Measurements from ENCODE around the gene IFIT1B. TPM values are rescaled to one million over a fixed set of nuclear protein-coding genes. Genes with fewer than 3 reads are reported as not detected.
A peak's percentile ranks its signal among the peaks of the same experiment; 100 is the strongest.
"Not testable (repeated sequence)": the region's sequence is repeated elsewhere in the genome, so short reads cannot be mapped to it uniquely, and the experiment has no call there.

The IFIT1B gene
- total RNA-seq, 1 donor from 2014 or later: not detected

- no peak for DNase-seq (ENCODE audit: low spot score)
- ATAC-seq: peak; percentile 46
Observed at GRCh38 chr10:89374713-89375141, 3.1 kb upstream of the IFIT1B start.

- no peak for DNase-seq (ENCODE audit: low spot score)
- ATAC-seq: no peak
Observed at GRCh38 chr10:89379103-89379502, 1.2 kb downstream of the IFIT1B start.

- ATAC-seq (no peak), DNase-seq (ENCODE audit: low spot score) (no peak)
Observed at GRCh38 chr10:89382757-89383156, 4.9 kb downstream of the IFIT1B start.

GRCh38 chr10:89384474-89385340 is 6.9 kb downstream of the IFIT1B start:
- DNase-seq (ENCODE audit: low spot score): no peak
- peak; percentile 36 for ATAC-seq

- ATAC-seq: no peak
- DNase-seq (ENCODE audit: low spot score): no peak
Observed at GRCh38 chr10:89388806-89389205, 10.9 kb downstream of the IFIT1B start.

- peak; percentile 47 for ATAC-seq
- no peak for DNase-seq (ENCODE audit: low spot score)
Observed at GRCh38 chr10:89389254-89389653, 11.4 kb downstream of the IFIT1B start.

GRCh38 chr10:89390476-89391225 is 12.8 kb downstream of the IFIT1B start:
- no peak for ATAC-seq
- DNase-seq (ENCODE audit: low spot score): no peak

GRCh38 chr10:89391226-89391576 is 13.3 kb downstream of the IFIT1B start:
- not testable (repeated sequence) for ATAC-seq

GRCh38 chr10:89391907-89392756 is 14.3 kb downstream of the IFIT1B start, which contains the start of gene IFIT1:
TSS of gene IFIT1 (plus strand) at chr10:89392623. CDS start at chr10:89392713, 90 bp downstream.
- DNase-seq (ENCODE audit: low spot score) (peak; percentile 69), ATAC-seq (peak; percentile 92)

More at GRCh38 chr10:89391226-89391576, 13.3 kb downstream of the IFIT1B start:
- not testable (repeated sequence) for DNase-seq (ENCODE audit: low spot score)

- DNase-seq (ENCODE audit: low spot score): no peak
- ATAC-seq: peak; percentile 60
Observed at GRCh38 chr10:89392974-89393373, 15.1 kb downstream of the IFIT1B start.

GRCh38 chr10:89393898-89394297 is 16.0 kb downstream of the IFIT1B start:
- no peak for ATAC-seq
- DNase-seq (ENCODE audit: low spot score): no peak

- no peak for ATAC-seq
- no peak for DNase-seq (ENCODE audit: low spot score)
Observed at GRCh38 chr10:89395141-89395540, 17.3 kb downstream of the IFIT1B start.

GRCh38 chr10:89398003-89398749 is 20.3 kb downstream of the IFIT1B start:
- no peak for DNase-seq (ENCODE audit: low spot score)
- ATAC-seq: no peak

GRCh38 chr10:89399956-89400355 is 22.1 kb downstream of the IFIT1B start:
- DNase-seq (ENCODE audit: low spot score) (no peak), ATAC-seq (no peak)

- ATAC-seq (no peak), DNase-seq (ENCODE audit: low spot score) (no peak)
Observed at GRCh38 chr10:89403043-89403442, 25.2 kb downstream of the IFIT1B start.

- peak; percentile 62 for DNase-seq (ENCODE audit: low spot score)
- peak; percentile 98 for ATAC-seq
Observed at GRCh38 chr10:89404104-89405047, 26.5 kb downstream of the IFIT1B start.

- not testable (repeated sequence) for DNase-seq (ENCODE audit: low spot score); ATAC-seq
Observed at GRCh38 chr10:89406178-89406577, 28.3 kb downstream of the IFIT1B start.

GRCh38 chr10:89407792-89408191 is 29.9 kb downstream of the IFIT1B start:
- not testable (repeated sequence) for DNase-seq (ENCODE audit: low spot score); ATAC-seq

- ATAC-seq; DNase-seq (ENCODE audit: low spot score): not testable (repeated sequence)
Observed at GRCh38 chr10:89409282-89409681, 31.4 kb downstream of the IFIT1B start.

Data from left lobe of liver (tissue), 2 donors.